ENCODE results near the gene TMEM87A.

- TF ChIP-seq, protein P1, sequence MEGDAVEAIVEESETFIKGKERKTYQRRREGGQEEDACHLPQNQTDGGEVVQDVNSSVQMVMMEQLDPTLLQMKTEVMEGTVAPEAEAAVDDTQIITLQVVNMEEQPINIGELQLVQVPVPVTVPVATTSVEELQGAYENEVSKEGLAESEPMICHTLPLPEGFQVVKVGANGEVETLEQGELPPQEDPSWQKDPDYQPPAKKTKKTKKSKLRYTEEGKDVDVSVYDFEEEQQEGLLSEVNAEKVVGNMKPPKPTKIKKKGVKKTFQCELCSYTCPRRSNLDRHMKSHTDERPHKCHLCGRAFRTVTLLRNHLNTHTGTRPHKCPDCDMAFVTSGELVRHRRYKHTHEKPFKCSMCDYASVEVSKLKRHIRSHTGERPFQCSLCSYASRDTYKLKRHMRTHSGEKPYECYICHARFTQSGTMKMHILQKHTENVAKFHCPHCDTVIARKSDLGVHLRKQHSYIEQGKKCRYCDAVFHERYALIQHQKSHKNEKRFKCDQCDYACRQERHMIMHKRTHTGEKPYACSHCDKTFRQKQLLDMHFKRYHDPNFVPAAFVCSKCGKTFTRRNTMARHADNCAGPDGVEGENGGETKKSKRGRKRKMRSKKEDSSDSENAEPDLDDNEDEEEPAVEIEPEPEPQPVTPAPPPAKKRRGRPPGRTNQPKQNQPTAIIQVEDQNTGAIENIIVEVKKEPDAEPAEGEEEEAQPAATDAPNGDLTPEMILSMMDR (conservative IDR thresholded peaks at IDR 0.05; ENCODE audit: low read depth, low read length), result no peak
- TF ChIP-seq RAD21 (IDR thresholded peaks at IDR 0.05; ENCODE audit: low read length) (no peak), POLR2A (IDR thresholded peaks at IDR 0.05; ENCODE audit: low read depth, low read length) (no peak), ELK1 (IDR thresholded peaks at IDR 0.05; ENCODE audit: borderline replicate concordance, low read depth, low read length) (no peak), SMC3 (IDR thresholded peaks at IDR 0.05; ENCODE audit: low read depth, low read length) (no peak)
Observed at GRCh38 chr15:42314818-42315217, 41.6 kb upstream of the TMEM87A start.

Measured in IMR-90 (cell line).